ENCODE data around the gene CEP72. TPM values are rescaled to one million over a fixed set of nuclear protein-coding genes. Genes with fewer than 3 reads are reported as not detected.
"Not testable (repeated sequence)": the region's sequence is repeated elsewhere in the genome, so short reads cannot be mapped to it uniquely, and the experiment has no call there.

Gene CEP72
- polyA plus RNA-seq, 1 donor (not counting 4 experiments of a cell fraction or from before 2014, with no cell fraction given) = 4.5 TPM

DNA sequence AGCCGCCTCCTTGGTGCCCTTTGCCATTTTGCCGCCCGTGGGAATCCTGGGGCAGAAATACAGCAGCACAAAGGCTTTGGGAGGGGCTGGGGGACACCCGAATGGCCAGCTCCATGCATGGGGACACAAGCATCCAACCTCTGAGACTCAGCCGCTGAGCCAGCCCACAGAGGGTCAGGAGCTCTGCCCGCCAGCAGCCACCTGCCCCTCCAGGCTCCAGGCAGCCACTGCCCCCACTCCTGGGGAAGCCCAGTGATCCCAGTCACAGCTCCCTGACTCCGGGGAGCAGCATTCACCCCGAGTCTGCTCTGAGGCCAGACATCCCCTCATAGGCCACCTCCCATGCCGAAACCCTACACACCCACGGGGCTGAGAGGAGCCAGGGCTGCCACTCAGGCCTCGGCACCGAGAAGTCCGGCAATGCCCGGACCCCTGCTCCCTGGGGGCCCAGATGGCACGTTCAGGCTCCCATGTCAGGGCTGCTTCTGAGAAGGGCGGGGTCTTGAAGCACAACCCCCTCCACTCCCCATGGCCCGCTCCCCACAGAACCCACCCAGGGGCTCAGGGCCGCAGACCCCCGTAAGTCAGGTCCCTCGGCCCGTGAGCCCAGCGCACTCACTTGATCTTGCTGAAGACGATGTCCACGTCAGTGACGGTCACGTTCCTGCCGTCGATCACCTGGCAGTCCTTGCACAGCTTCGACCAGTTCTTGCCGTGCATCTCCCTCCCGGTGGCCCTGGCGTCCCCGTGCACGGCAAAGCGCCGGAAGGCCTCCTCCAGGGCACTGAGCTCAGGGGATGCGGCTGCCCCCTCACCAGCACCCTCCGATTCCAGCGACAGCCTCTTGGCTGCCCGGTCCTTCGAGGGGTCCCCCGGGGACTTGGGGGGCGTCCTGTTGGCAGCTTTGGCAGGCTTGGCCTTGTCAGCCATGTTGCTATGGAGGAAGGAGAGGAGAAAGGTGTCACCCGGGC is 65.3 kb downstream of the CEP72 start:
- dilution Hi-C loops (cut with MboI; ENCODE audit: extremely low pct_ligation_motif_present, low sequenced_read_pairs) = no loop called here
- FAIRE-seq (no peak), DNase-seq (ENCODE audit: low read depth, low spot score) (no peak)
- Histone ChIP-seq H2AFZ (ENCODE audit: control insufficient read depth, low read length) (no peak overlapping the region), H3K9me3 (ENCODE audit: control insufficient read depth, low read depth, low read length) (no peaks in the 10 kb centered on the region), H4K20me1 (ENCODE audit: control insufficient read depth, extremely low read depth, insufficient read depth, low read length) (no peaks in the 10 kb centered on the region), H3K27me3 (ENCODE audit: control insufficient read depth, extremely low read depth, insufficient read depth, low read length) (peaks cover 22% of the 10 kb centered on the region), H3K4me1 (ENCODE audit: control insufficient read depth, extremely low read depth, insufficient read depth, low read length) (peaks cover 5% of the 10 kb centered on the region), H3K4me3 (ENCODE audit: control insufficient read depth in 2 of 3, extremely low read depth in 1 of 3, insufficient read depth in 2 of 3, low read depth in 1 of 3, low read length in 3 of 3) (no peak overlapping the region), H3K36me3 (ENCODE audit: control insufficient read depth in 2 of 2, extremely low read depth in 1 of 2, insufficient read depth in 2 of 2, low read length in 2 of 2) (no peaks in the 10 kb centered on the region), H3K4me2 (ENCODE audit: control insufficient read depth, extremely low read depth, insufficient read depth, low read depth, low read length) (no peak overlapping the region), H3K9me1 (ENCODE audit: control insufficient read depth, extremely low read depth, insufficient read depth, low read length) (no peaks in the 10 kb centered on the region), H3K27ac (ENCODE audit: control insufficient read depth, insufficient read depth, low read length) (no peak overlapping the region), H3K9ac (ENCODE audit: control insufficient read depth, extremely low read depth, insufficient read depth, low read length) (no peak overlapping the region), H3K79me2 (ENCODE audit: control insufficient read depth, insufficient read depth, low read length) (no peaks in the 10 kb centered on the region)
- TF ChIP-seq, protein P1, sequence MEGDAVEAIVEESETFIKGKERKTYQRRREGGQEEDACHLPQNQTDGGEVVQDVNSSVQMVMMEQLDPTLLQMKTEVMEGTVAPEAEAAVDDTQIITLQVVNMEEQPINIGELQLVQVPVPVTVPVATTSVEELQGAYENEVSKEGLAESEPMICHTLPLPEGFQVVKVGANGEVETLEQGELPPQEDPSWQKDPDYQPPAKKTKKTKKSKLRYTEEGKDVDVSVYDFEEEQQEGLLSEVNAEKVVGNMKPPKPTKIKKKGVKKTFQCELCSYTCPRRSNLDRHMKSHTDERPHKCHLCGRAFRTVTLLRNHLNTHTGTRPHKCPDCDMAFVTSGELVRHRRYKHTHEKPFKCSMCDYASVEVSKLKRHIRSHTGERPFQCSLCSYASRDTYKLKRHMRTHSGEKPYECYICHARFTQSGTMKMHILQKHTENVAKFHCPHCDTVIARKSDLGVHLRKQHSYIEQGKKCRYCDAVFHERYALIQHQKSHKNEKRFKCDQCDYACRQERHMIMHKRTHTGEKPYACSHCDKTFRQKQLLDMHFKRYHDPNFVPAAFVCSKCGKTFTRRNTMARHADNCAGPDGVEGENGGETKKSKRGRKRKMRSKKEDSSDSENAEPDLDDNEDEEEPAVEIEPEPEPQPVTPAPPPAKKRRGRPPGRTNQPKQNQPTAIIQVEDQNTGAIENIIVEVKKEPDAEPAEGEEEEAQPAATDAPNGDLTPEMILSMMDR (optimal IDR thresholded peaks at IDR 0.05 in 1 of 3, IDR thresholded peaks at IDR 0.05 in 1 of 3, conservative IDR thresholded peaks at IDR 0.05 in 1 of 3; ENCODE audit: extremely low read depth in 1 of 3, insufficient read depth in 2 of 3, low read length in 3 of 3) = no peak
- TF ChIP-seq EZH2 (IDR thresholded peaks at IDR 0.05; ENCODE audit: low read length) = no peak

DNA sequence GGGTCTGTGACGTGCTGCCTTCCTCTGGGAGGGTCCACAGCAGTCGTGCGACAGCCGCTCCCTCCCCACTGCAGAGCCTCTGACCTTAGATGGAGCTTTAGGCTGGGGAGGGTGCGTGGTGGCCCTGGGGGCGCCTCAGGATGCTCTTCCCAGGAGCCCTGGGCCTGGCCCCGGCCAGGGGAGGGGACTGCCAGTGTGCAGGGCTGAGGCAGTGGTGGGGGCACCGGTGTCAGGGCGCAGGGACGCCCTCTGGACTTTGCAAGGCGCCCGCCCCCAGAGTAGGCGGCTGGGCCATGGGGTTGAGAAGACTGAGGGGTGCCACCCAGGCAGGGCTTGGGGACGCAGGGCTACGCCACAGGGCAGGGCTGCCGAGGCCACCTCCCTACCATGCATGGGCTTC is 66.4 kb downstream of the CEP72 start:
- H3K4me3 ChIP-seq (ENCODE audit: control insufficient read depth in 2 of 3, extremely low read depth in 1 of 3, insufficient read depth in 2 of 3, low read depth in 1 of 3, low read length in 3 of 3); H3K79me2 ChIP-seq (ENCODE audit: control insufficient read depth, insufficient read depth, low read length); H3K27ac ChIP-seq (ENCODE audit: control insufficient read depth, insufficient read depth, low read length); H3K9me3 ChIP-seq (ENCODE audit: control insufficient read depth, low read depth, low read length); H3K4me2 ChIP-seq (ENCODE audit: control insufficient read depth, extremely low read depth, insufficient read depth, low read depth, low read length); H3K9me1 ChIP-seq (ENCODE audit: control insufficient read depth, extremely low read depth, insufficient read depth, low read length); FAIRE-seq; dilution Hi-C loops (cut with MboI; ENCODE audit: extremely low pct_ligation_motif_present, low sequenced_read_pairs); DNase-seq (ENCODE audit: low read depth, low spot score); H2AFZ ChIP-seq (ENCODE audit: control insufficient read depth, low read length); H3K9ac ChIP-seq (ENCODE audit: control insufficient read depth, extremely low read depth, insufficient read depth, low read length); H3K4me1 ChIP-seq (ENCODE audit: control insufficient read depth, extremely low read depth, insufficient read depth, low read length); H3K36me3 ChIP-seq (ENCODE audit: control insufficient read depth in 2 of 2, extremely low read depth in 1 of 2, insufficient read depth in 2 of 2, low read length in 2 of 2); H4K20me1 ChIP-seq (ENCODE audit: control insufficient read depth, extremely low read depth, insufficient read depth, low read length): not testable (repeated sequence)
- peaks cover 11% of the 10 kb centered on the region for H3K27me3 ChIP-seq (ENCODE audit: control insufficient read depth, extremely low read depth, insufficient read depth, low read length)

DNA sequence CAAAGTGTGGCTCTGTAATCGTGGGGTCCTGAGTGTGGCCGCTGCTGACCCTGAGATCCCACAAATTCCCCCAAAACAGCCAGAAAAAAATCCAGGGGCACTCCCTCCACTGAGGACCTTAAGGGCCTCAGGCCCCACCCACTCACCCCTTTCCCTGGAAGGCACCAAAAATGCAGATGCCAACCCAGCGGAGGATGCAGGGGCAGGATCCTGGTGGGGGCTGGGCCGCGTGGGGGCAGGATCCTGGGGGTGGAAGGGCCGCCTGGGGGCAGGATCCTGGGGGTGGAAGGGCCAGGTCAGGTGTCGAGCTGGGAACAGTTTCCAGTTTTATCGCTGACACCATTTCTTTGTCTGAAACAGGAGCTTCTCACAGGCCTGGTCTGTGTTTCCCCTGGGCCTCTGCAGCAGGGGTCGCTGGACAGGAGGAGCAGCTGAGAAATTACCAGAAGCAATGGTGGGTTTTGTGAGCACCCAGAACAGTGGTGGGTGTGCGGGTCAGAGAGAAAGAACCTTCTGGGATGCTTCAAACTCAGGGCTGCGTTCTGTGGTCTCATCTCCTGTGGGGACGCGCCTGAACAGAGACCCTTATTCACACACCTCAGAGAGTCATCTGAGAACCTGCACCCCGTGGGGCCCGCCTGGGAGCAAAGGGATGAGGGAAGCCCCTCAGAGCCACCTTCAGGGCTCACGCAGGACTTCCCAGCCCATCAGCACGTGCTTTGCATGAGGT is 67.2 kb downstream of the CEP72 start:
- H3K79me2 ChIP-seq (ENCODE audit: control insufficient read depth, insufficient read depth, low read length); H3K4me1 ChIP-seq (ENCODE audit: control insufficient read depth, extremely low read depth, insufficient read depth, low read length); H4K20me1 ChIP-seq (ENCODE audit: control insufficient read depth, extremely low read depth, insufficient read depth, low read length); H3K9me3 ChIP-seq (ENCODE audit: control insufficient read depth, low read depth, low read length); H3K27me3 ChIP-seq (ENCODE audit: control insufficient read depth, extremely low read depth, insufficient read depth, low read length); DNase-seq (ENCODE audit: low read depth, low spot score); H2AFZ ChIP-seq (ENCODE audit: control insufficient read depth, low read length); H3K4me2 ChIP-seq (ENCODE audit: control insufficient read depth, extremely low read depth, insufficient read depth, low read depth, low read length); H3K9me1 ChIP-seq (ENCODE audit: control insufficient read depth, extremely low read depth, insufficient read depth, low read length); H3K36me3 ChIP-seq (ENCODE audit: control insufficient read depth in 2 of 2, extremely low read depth in 1 of 2, insufficient read depth in 2 of 2, low read length in 2 of 2); dilution Hi-C loops (cut with MboI; ENCODE audit: extremely low pct_ligation_motif_present, low sequenced_read_pairs); H3K9ac ChIP-seq (ENCODE audit: control insufficient read depth, extremely low read depth, insufficient read depth, low read length); H3K27ac ChIP-seq (ENCODE audit: control insufficient read depth, insufficient read depth, low read length); H3K4me3 ChIP-seq (ENCODE audit: control insufficient read depth in 2 of 3, extremely low read depth in 1 of 3, insufficient read depth in 2 of 3, low read depth in 1 of 3, low read length in 3 of 3): not testable (repeated sequence)
- FAIRE-seq = peak; percentile 46

DNA sequence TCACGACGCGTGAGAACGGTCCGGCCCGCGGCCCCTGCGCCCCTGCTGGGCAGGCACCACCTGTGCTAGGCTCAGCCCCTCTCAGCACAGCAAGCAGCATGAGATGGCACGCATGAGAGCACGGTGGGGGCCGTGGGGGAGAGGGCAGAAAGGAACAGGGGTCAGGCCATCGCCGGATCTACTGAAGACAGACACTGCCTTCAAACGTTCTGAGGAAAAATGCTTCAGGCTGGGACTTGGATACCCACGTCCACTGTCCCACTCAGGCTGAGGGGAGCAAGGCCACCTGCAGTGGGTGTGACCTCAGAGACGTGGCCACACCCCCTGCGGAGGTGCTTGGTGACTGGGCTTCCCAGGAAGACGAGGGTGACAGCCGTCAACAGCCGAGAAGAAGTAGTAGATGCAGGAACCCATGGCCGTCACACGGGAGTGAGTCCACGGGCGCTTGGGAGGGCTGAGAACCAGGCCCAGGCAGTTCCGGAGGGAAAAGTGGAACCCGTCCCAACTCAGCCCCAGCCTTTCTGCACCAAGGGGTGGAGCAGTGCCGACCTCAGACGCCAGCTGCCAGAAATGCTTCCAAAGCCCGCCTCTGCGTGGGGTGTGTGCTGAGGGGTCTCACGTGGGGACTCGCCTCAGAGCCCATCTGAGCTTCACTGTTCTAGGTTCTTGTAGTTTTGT is 68.1 kb downstream of the CEP72 start:
- DNase-seq (ENCODE audit: low read depth, low spot score); H3K4me3 ChIP-seq (ENCODE audit: control insufficient read depth in 2 of 3, extremely low read depth in 1 of 3, insufficient read depth in 2 of 3, low read depth in 1 of 3, low read length in 3 of 3); dilution Hi-C loops (cut with MboI; ENCODE audit: extremely low pct_ligation_motif_present, low sequenced_read_pairs); H3K4me2 ChIP-seq (ENCODE audit: control insufficient read depth, extremely low read depth, insufficient read depth, low read depth, low read length); H4K20me1 ChIP-seq (ENCODE audit: control insufficient read depth, extremely low read depth, insufficient read depth, low read length); H3K9ac ChIP-seq (ENCODE audit: control insufficient read depth, extremely low read depth, insufficient read depth, low read length); H3K36me3 ChIP-seq (ENCODE audit: control insufficient read depth in 2 of 2, extremely low read depth in 1 of 2, insufficient read depth in 2 of 2, low read length in 2 of 2); H3K9me3 ChIP-seq (ENCODE audit: control insufficient read depth, low read depth, low read length); H3K79me2 ChIP-seq (ENCODE audit: control insufficient read depth, insufficient read depth, low read length); H3K27ac ChIP-seq (ENCODE audit: control insufficient read depth, insufficient read depth, low read length); H3K9me1 ChIP-seq (ENCODE audit: control insufficient read depth, extremely low read depth, insufficient read depth, low read length); H3K4me1 ChIP-seq (ENCODE audit: control insufficient read depth, extremely low read depth, insufficient read depth, low read length); H2AFZ ChIP-seq (ENCODE audit: control insufficient read depth, low read length); FAIRE-seq; H3K27me3 ChIP-seq (ENCODE audit: control insufficient read depth, extremely low read depth, insufficient read depth, low read length): not testable (repeated sequence)

Data from keratinocyte (primary cell).